Stimulated activated naive CD8-positive, alpha-beta T cell treated with anti-CD3 and anti-CD28 coated beads, Interleukin-15, Interleukin-2, amounts not matched to agents 100 ng/mL and 50 ng/mL, for 24 hours (primary cell): ENCODE measurements around the gene NFATC2.

Experiments used
- H3K27ac Mint-ChIP-seq: one replicate; pipeline ENCODE4 v1.8.0; 2021; ENCODE audit warnings: mild to moderate bottlenecking, mixed read lengths
- H3K27me3 Mint-ChIP-seq: one replicate; pipeline ENCODE4 v1.8.0; 2021; ENCODE audit warnings: mixed read lengths
- H3K36me3 Mint-ChIP-seq: one replicate; pipeline ENCODE4 v1.8.0; 2021; ENCODE audit warnings: low read depth, mixed read lengths
- H3K4me1 Mint-ChIP-seq: one replicate; pipeline ENCODE4 v1.8.0; 2021; ENCODE audit warnings: low read depth, mixed read lengths
- H3K4me3 Mint-ChIP-seq: one replicate; pipeline ENCODE4 v1.8.0; 2021; ENCODE audit warnings: mild to moderate bottlenecking, mixed read lengths
- H3K9me3 Mint-ChIP-seq: one replicate; pipeline ENCODE4 v1.8.0; 2021; ENCODE audit warnings: mixed read lengths

NFATC2 gene

DNA sequence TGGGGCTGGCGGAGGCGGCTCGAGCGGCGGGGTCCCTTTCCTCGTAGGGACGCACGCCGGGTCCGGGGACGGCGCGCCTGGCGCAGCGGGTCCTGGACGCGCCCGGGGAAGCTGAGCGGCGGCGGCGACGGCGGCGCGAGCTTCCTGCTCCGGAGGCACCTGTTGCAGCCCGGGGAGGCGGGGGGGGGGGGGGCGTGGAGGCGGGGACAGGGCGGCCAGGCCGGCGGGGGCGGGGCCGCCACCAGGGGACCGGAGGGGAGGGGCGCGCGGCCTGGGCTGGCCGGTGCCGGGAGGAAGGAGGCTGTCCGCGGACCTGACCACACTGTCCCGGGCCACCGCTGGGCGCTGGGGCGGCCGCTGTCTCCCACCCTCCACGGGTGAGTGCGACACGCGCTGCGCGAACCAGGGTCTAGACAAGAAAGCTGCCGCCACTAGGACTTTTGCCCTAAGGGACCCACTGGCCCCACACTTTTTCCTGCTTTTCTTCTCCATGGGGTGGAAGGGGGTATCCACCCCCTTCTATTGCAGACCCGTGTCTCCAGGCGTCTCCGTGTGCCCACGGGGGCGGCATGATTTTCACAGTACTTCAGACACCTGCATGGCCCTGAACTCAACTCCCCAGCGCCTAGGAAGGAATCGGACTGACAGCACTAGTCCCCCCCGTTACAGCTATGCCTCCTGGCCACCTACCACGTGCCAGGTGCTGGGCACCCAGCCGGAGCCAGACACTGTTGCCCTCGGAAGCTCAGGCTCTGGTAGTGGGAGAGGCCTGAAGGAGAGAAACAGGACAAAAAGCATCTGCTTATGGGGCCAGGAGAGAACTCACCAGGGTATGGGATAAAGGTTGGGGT is at the start of gene NFATC2:
Gene NFATC2, minus strand, starts transcription at position 149 of the 851 bp plus-strand sequence. CDS start 220 bp downstream, outside the sequence.
- peaks cover 44% of the 10 kb centered on the region for H3K4me1 Mint-ChIP-seq
- peak within 1 kb of the TSS; percentile 94 for H3K4me3 Mint-ChIP-seq
- peaks cover 6% of the 10 kb centered on the region for H3K27me3 Mint-ChIP-seq
- H3K36me3 Mint-ChIP-seq = peaks cover 23% of the 10 kb centered on the region
- H3K27ac Mint-ChIP-seq = peak within 1 kb of the TSS; percentile 97
- H3K9me3 Mint-ChIP-seq = peaks cover 4% of the 10 kb centered on the region

- H3K4me3 Mint-ChIP-seq = no peak overlapping the region
- H3K27me3 Mint-ChIP-seq = no peaks in the 10 kb centered on the region
- no peaks in the 10 kb centered on the region for H3K36me3 Mint-ChIP-seq
- no peaks in the 10 kb centered on the region for H3K9me3 Mint-ChIP-seq
- peaks cover 34% of the 10 kb centered on the region for H3K4me1 Mint-ChIP-seq
- no peak overlapping the region for H3K27ac Mint-ChIP-seq
Observed at GRCh38 chr20:51591871-51592270, 49.4 kb upstream of the NFATC2 start.

- H3K36me3 Mint-ChIP-seq = no peaks in the 10 kb centered on the region
Observed at GRCh38 chr20:51588762-51589161, 46.2 kb upstream of the NFATC2 start.

GRCh38 chr20:51587145-51587544 is 44.6 kb upstream of the NFATC2 start:
- Mint-ChIP-seq H3K27ac (no peak overlapping the region), H3K4me3 (no peak overlapping the region), H3K9me3 (no peaks in the 10 kb centered on the region), H3K4me1 (peaks cover 11% of the 10 kb centered on the region), H3K36me3 (no peaks in the 10 kb centered on the region), H3K27me3 (no peaks in the 10 kb centered on the region)

More at GRCh38 chr20:51588762-51589161, 46.2 kb upstream of the NFATC2 start:
- H3K4me3 Mint-ChIP-seq = no peak overlapping the region
- H3K4me1 Mint-ChIP-seq = peaks cover 14% of the 10 kb centered on the region
- H3K27me3 Mint-ChIP-seq = no peaks in the 10 kb centered on the region
- no peaks in the 10 kb centered on the region for H3K9me3 Mint-ChIP-seq
- no peak overlapping the region for H3K27ac Mint-ChIP-seq

- Mint-ChIP-seq H3K36me3 (no peaks in the 10 kb centered on the region), H3K4me1 (peaks cover 11% of the 10 kb centered on the region), H3K27ac (no peak overlapping the region), H3K9me3 (no peaks in the 10 kb centered on the region), H3K27me3 (no peaks in the 10 kb centered on the region), H3K4me3 (no peak overlapping the region)
Observed at GRCh38 chr20:51586005-51586440, 43.5 kb upstream of the NFATC2 start.

DNA sequence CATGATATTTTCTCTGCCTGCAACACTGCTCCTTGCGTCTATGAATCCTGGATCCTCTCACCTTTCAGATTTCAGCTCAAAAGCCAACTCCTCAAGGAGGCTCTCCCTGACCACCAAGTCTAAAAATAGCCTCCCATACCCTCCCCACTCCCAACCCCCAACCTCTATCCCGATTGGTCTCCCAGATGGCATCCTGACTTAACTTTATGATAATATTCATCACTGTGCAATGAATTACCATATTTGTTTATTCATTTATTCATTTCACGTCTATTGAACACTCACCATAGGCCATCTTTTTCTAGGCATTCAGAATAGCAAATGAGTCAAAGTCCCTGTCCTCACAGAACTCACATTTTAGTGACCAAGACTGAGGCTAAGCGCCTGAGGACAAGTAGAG is 42.6 kb upstream of the NFATC2 start:
- Mint-ChIP-seq H3K27ac (no peak overlapping the region), H3K27me3 (peaks cover 3% of the 10 kb centered on the region), H3K4me3 (no peak overlapping the region), H3K9me3 (no peaks in the 10 kb centered on the region), H3K4me1 (peaks cover 11% of the 10 kb centered on the region), H3K36me3 (no peaks in the 10 kb centered on the region)

- Mint-ChIP-seq H3K4me1 (peaks cover 11% of the 10 kb centered on the region), H3K27ac (no peak overlapping the region), H3K36me3 (no peaks in the 10 kb centered on the region), H3K9me3 (no peaks in the 10 kb centered on the region), H3K27me3 (peaks cover 3% of the 10 kb centered on the region), H3K4me3 (no peak overlapping the region)
Observed at GRCh38 chr20:51584737-51585136, 42.2 kb upstream of the NFATC2 start.

DNA sequence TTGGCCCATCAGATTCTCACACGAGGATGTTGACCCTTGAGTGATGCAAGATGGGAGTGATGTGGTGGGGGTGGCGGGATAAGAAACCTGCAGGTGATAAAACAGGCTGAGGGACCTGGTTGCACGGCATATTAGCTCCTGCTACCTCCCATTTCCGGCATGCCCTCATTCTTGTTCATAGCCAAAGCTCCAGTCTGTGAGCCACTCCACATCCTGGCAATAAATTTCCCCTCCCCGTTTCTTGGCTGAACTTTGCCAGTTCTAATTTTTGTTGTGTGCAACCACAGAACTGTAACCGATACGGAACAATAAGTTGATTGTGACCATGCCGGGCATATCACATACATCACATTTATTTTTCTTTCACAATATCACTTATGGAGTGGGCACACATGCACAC is 41.6 kb upstream of the NFATC2 start:
- Mint-ChIP-seq H3K4me1 (peaks cover 11% of the 10 kb centered on the region), H3K27me3 (peaks cover 3% of the 10 kb centered on the region), H3K27ac (no peak overlapping the region), H3K36me3 (no peaks in the 10 kb centered on the region), H3K9me3 (no peaks in the 10 kb centered on the region), H3K4me3 (no peak overlapping the region)

DNA sequence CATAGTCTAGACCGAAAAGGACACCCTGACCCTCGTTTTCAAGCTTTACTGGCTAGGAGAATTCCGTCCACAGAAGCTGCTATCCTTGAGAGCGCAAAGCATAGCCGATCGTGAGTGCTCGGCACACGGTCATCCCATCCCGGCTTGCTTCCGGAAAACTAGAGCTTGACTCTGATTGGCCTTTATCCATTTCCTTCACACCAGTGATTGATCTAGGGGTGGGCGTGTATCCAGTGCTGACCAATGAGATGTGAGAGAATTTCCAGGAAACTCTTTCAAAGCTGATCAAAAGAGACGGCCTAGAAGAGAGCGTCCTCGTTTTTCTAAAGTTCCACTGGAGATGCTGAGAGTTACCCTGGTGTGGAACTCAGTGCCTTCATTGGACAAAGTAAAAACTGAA is 41.0 kb upstream of the NFATC2 start:
- peaks cover 3% of the 10 kb centered on the region for H3K27me3 Mint-ChIP-seq
- H3K27ac Mint-ChIP-seq = no peak overlapping the region

DNA sequence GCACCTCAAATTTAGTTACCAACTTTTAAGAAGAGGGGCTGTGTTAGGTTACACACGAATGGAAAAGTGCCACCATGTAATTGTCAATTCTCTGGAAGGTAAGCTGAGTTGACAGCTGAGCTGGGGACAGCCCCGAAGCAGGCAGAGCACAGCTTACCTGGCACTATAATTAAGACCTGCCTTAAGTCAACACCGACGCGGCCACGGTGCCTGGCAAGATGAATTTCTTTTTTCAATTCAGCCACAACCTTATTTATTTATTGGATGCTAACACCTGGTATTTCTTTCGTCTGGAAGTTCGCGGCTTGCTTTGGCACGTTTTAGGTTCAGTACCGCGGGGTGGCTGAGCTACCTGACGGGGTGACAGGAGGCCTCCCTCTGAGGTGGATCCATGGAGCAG is 40.6 kb upstream of the NFATC2 start:
- no peaks in the 10 kb centered on the region for H3K36me3 Mint-ChIP-seq
- peaks cover 11% of the 10 kb centered on the region for H3K4me1 Mint-ChIP-seq
- no peak overlapping the region for H3K4me3 Mint-ChIP-seq
- H3K27ac Mint-ChIP-seq = no peak overlapping the region
- H3K27me3 Mint-ChIP-seq = peaks cover 3% of the 10 kb centered on the region
- H3K9me3 Mint-ChIP-seq = no peaks in the 10 kb centered on the region

More for the DNA sequence above, 41.0 kb upstream of the NFATC2 start:
- Mint-ChIP-seq H3K4me3 (no peak overlapping the region), H3K4me1 (peaks cover 11% of the 10 kb centered on the region), H3K9me3 (no peaks in the 10 kb centered on the region), H3K36me3 (no peaks in the 10 kb centered on the region)

DNA sequence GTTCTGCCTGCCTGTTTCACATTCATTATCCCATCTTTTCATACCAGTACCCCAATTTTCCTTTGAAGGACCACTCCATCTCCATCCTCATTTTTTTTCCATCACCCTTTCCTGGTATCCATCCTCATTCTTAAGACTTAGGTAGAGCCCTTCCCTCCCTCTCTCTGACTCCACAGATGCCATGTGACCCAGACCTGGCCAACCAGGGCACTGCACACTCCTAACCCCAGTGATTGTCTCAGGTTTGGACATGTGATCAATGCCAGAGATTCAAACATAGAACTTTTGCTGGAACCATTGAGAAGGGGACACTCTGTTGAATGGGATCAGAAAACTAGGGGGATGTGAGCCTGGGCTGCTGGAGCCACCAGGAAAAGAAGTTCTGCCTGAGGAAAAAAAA is 39.1 kb upstream of the NFATC2 start:
- H3K27me3 Mint-ChIP-seq = peaks cover 3% of the 10 kb centered on the region
- H3K9me3 Mint-ChIP-seq = no peaks in the 10 kb centered on the region
- H3K36me3 Mint-ChIP-seq = no peaks in the 10 kb centered on the region
- no peak overlapping the region for H3K4me3 Mint-ChIP-seq
- no peak overlapping the region for H3K27ac Mint-ChIP-seq
- peaks cover 11% of the 10 kb centered on the region for H3K4me1 Mint-ChIP-seq

DNA sequence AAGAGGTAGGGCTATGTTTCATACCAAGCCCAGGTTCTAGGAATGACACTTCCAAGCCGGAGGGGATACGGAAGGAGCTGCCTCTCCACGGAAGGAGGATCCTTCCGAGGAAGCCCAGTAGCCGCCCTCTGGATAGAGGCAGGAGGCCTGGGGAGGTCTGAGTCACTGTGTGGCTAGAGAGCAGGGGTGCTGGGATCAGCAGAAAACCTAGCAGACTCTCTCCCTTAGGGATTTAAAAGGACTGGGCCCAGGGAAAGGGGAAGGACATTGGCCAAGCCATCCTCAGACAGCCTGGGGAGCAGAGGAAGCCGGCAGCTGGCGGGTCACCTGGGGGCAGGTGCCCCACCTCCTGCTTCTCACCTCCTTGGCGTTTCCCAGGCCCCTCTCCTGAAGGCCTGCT is 36.6 kb upstream of the NFATC2 start:
- peaks cover 5% of the 10 kb centered on the region for H3K4me1 Mint-ChIP-seq
- H3K27ac Mint-ChIP-seq = no peak overlapping the region
- peaks cover 3% of the 10 kb centered on the region for H3K27me3 Mint-ChIP-seq
- no peak overlapping the region for H3K4me3 Mint-ChIP-seq
- no peaks in the 10 kb centered on the region for H3K9me3 Mint-ChIP-seq
- no peaks in the 10 kb centered on the region for H3K36me3 Mint-ChIP-seq

- H3K4me3 Mint-ChIP-seq = no peak overlapping the region
- peaks cover 7% of the 10 kb centered on the region for H3K4me1 Mint-ChIP-seq
- no peaks in the 10 kb centered on the region for H3K9me3 Mint-ChIP-seq
- no peaks in the 10 kb centered on the region for H3K36me3 Mint-ChIP-seq
- H3K27me3 Mint-ChIP-seq = peaks cover 3% of the 10 kb centered on the region
- H3K27ac Mint-ChIP-seq = no peak overlapping the region
Observed at GRCh38 chr20:51578145-51578459, 35.6 kb upstream of the NFATC2 start.

GRCh38 chr20:51577432-51578144 is 35.1 kb upstream of the NFATC2 start:
- no peaks in the 10 kb centered on the region for H3K36me3 Mint-ChIP-seq
- H3K27ac Mint-ChIP-seq = no peak overlapping the region
- H3K4me1 Mint-ChIP-seq = peaks cover 7% of the 10 kb centered on the region
- no peaks in the 10 kb centered on the region for H3K9me3 Mint-ChIP-seq
- no peak overlapping the region for H3K4me3 Mint-ChIP-seq
- peaks cover 3% of the 10 kb centered on the region for H3K27me3 Mint-ChIP-seq

DNA sequence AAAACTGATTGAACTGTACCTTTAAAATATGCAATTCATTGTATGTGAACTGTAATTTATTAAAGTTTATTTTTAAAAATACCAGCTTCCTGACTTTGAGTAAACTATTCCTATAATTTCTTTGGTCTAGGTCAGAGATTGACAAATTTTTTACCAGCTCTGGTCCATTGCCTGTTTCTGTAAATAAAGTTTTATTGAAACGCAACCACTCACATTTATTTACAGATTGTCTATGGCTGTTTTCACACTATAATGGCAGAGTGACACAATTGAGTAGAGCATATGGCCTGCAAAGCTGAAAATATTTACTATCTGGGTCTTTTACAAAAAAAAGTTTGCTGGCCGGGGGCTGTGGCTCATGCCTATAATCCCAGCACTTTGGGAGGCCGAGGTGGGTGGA is 33.0 kb upstream of the NFATC2 start:
- H3K27ac Mint-ChIP-seq = no peak overlapping the region
- peaks cover 7% of the 10 kb centered on the region for H3K4me1 Mint-ChIP-seq
- peaks cover 7% of the 10 kb centered on the region for H3K27me3 Mint-ChIP-seq
- peaks cover 5% of the 10 kb centered on the region for H3K9me3 Mint-ChIP-seq
- no peak overlapping the region for H3K4me3 Mint-ChIP-seq
- no peaks in the 10 kb centered on the region for H3K36me3 Mint-ChIP-seq
